C4-2B (cell line): Measurements from ENCODE around the gene OR6K3.

Experiments
- ZFX ChIP-seq: fragments of 450-650 bp; IDR thresholded peaks from 2 replicates; pipeline ENCODE4 v1.6.1; 2017
- TF ChIP-seq, protein P1 (sequence below): fragments of 450-650 bp; conservative IDR thresholded peaks from 2 replicates; pipeline ENCODE4 v1.5.1; 2017; ENCODE audit warnings: mild to moderate bottlenecking

DNA sequence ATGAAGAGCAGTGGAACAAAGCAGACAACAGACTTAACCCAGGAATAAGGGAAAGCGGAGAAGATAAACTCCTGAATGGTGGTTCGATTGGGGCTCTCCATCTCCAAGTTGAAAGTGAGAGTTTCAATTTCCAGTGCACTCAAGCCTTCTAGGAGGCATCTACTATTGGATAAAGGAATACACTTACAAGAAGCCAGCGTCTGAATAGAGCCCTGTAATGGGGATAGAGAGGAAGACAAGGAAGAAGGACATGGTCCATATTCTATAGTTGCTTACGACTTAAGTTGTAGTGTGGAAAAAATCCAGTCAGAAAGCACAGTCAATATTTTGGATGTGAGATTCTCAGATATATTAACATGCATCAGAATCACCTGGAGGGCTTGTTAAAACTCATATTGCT is 20.0 kb downstream of the OR6K3 start, which contains the start of gene OR6K2:
- TF ChIP-seq, protein P1, sequence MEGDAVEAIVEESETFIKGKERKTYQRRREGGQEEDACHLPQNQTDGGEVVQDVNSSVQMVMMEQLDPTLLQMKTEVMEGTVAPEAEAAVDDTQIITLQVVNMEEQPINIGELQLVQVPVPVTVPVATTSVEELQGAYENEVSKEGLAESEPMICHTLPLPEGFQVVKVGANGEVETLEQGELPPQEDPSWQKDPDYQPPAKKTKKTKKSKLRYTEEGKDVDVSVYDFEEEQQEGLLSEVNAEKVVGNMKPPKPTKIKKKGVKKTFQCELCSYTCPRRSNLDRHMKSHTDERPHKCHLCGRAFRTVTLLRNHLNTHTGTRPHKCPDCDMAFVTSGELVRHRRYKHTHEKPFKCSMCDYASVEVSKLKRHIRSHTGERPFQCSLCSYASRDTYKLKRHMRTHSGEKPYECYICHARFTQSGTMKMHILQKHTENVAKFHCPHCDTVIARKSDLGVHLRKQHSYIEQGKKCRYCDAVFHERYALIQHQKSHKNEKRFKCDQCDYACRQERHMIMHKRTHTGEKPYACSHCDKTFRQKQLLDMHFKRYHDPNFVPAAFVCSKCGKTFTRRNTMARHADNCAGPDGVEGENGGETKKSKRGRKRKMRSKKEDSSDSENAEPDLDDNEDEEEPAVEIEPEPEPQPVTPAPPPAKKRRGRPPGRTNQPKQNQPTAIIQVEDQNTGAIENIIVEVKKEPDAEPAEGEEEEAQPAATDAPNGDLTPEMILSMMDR = no peak
- TF ChIP-seq ZFX = no peak
